H9 (cell line): Measurements from ENCODE around the gene SHPK. TPM values are rescaled to one million over a fixed set of nuclear protein-coding genes. Genes with fewer than 3 reads are reported as not detected.

Experiments used
- DNase-seq: peaks from one replicate; pipeline ENCODE4 v3.0.0-alpha.2; 2017
- H2AFZ ChIP-seq: one replicate; pipeline ENCODE4 v1.6.1; 2013; ENCODE audit warnings: mild to moderate bottlenecking, low read length, control low read depth, moderate library complexity
- H2AK5ac ChIP-seq: 2 replicates; pipeline ENCODE4 v1.6.1; 2013; ENCODE audit warnings: low read length, control low read depth, mixed read lengths; ENCODE audit not compliant: insufficient read length
- H2BK120ac ChIP-seq: one replicate; pipeline ENCODE4 v1.6.1; 2013; ENCODE audit warnings: low read depth, mild to moderate bottlenecking, low read length, control low read depth, inconsistent platforms; ENCODE audit not compliant: poor library complexity, severe bottlenecking
- H2BK12ac ChIP-seq: 2 replicates; pipeline ENCODE4 v1.6.1; 2013; ENCODE audit warnings: low read length, control low read depth, mixed read lengths, low read depth; ENCODE audit not compliant: insufficient read length
- H2BK15ac ChIP-seq: 2 replicates; pipeline ENCODE4 v1.6.1; 2013; ENCODE audit warnings: low read depth, low read length, control low read depth
- H2BK20ac ChIP-seq: one replicate; pipeline ENCODE4 v1.6.1; 2013; ENCODE audit warnings: low read depth, mild to moderate bottlenecking, low read length, control low read depth, inconsistent platforms; ENCODE audit not compliant: poor library complexity, severe bottlenecking
- H2BK5ac ChIP-seq: 2 replicates; pipeline ENCODE4 v1.6.1; 2013; ENCODE audit warnings: low read length, control low read depth, mixed read lengths; ENCODE audit not compliant: insufficient read length
- H3K14ac ChIP-seq: 2 replicates; pipeline ENCODE4 v1.6.1; 2013; ENCODE audit warnings: low read length, control low read depth; ENCODE audit not compliant: insufficient read depth
- H3K18ac ChIP-seq: 2 replicates; pipeline ENCODE4 v1.6.1; 2013; ENCODE audit warnings: low read depth, mild to moderate bottlenecking, mixed read lengths, low read length, control low read depth; ENCODE audit not compliant: insufficient read length
- H3K23ac ChIP-seq: 2 replicates; pipeline ENCODE4 v1.6.1; 2013; ENCODE audit warnings: low read length, control low read depth, mixed read lengths, low read depth; ENCODE audit not compliant: insufficient read length
- H3K23me2 ChIP-seq: 2 replicates; pipeline ENCODE4 v1.6.1; 2013; ENCODE audit warnings: low read depth, mild to moderate bottlenecking, mixed read lengths, low read length, control low read depth; ENCODE audit not compliant: insufficient read length, poor library complexity, severe bottlenecking
- H3K27ac ChIP-seq: 2 replicates; pipeline ENCODE4 v1.5.1; 2013; ENCODE audit warnings: low read length, control low read depth, mixed read lengths, low read depth; ENCODE audit not compliant: insufficient read length
- H3K27me3 ChIP-seq: 2 replicates; pipeline ENCODE4 v1.6.1; 2013; ENCODE audit warnings: low read length, control low read depth, inconsistent platforms; ENCODE audit not compliant: insufficient read depth
- H3K4ac ChIP-seq: 2 replicates; pipeline ENCODE4 v1.6.1; 2013; ENCODE audit warnings: low read depth, mild to moderate bottlenecking, control low read depth, inconsistent platforms, low read length, moderate library complexity
- H3K4me1 ChIP-seq: 2 replicates; pipeline ENCODE4 v1.6.1; 2013; ENCODE audit warnings: low read length, control low read depth, inconsistent platforms; ENCODE audit not compliant: insufficient read depth
- H3K4me2 ChIP-seq: 2 replicates; pipeline ENCODE4 v1.6.1; 2013; ENCODE audit warnings: low read length, control low read depth, mixed read lengths; ENCODE audit not compliant: insufficient read length, insufficient read depth
- H3K56ac ChIP-seq: 2 replicates; pipeline ENCODE4 v1.6.1; 2013; ENCODE audit warnings: low read depth, mild to moderate bottlenecking, mixed read lengths, low read length, control low read depth; ENCODE audit not compliant: insufficient read length
- H3K79me1 ChIP-seq: 2 replicates; pipeline ENCODE4 v1.6.1; 2013; ENCODE audit warnings: low read depth, mild to moderate bottlenecking, moderate library complexity, low read length, control low read depth, inconsistent platforms; ENCODE audit not compliant: insufficient read depth, poor library complexity, severe bottlenecking
- H3K79me2 ChIP-seq: 2 replicates; pipeline ENCODE4 v1.6.1; 2013; ENCODE audit warnings: low read length, control low read depth, inconsistent platforms; ENCODE audit not compliant: insufficient read depth
- H3K9ac ChIP-seq: 2 replicates; pipeline ENCODE4 v1.6.1; 2013; ENCODE audit warnings: low read length, control low read depth, mixed read lengths; ENCODE audit not compliant: insufficient read length; ENCODE audit errors: extremely low read depth
- H3K9me3 ChIP-seq: one replicate; pipeline ENCODE4 v1.6.1; 2013; ENCODE audit warnings: low read depth, low read length, inconsistent platforms; ENCODE audit not compliant: control insufficient read depth
- H3T11ph ChIP-seq: one replicate; pipeline ENCODE4 v1.6.1; 2013; ENCODE audit warnings: mild to moderate bottlenecking, low read length, control low read depth, inconsistent platforms
- H4K20me1 ChIP-seq: one replicate; pipeline ENCODE4 v1.6.1; 2013; ENCODE audit not compliant: control insufficient read depth, insufficient read length, insufficient read depth
- H4K5ac ChIP-seq: 2 replicates; pipeline ENCODE4 v1.6.1; 2013; ENCODE audit warnings: low read depth, mild to moderate bottlenecking, mixed read lengths, low read length, control low read depth; ENCODE audit not compliant: insufficient read length
- H4K8ac ChIP-seq: replicated peaks from 2 replicates; pipeline ENCODE4 v1.6.1; 2013; ENCODE audit warnings: low read length, control low read depth, mixed read lengths, low read depth; ENCODE audit not compliant: insufficient read length
- H4K91ac ChIP-seq: 2 replicates; pipeline ENCODE4 v1.6.1; 2013; ENCODE audit warnings: low read depth, mild to moderate bottlenecking, moderate library complexity, mixed read lengths, low read length, control low read depth; ENCODE audit not compliant: insufficient read length
- H3K27ac Mint-ChIP-seq, 3 experiments: 2 replicates in 2 of 3; 3 replicates in 1 of 3; pipeline ENCODE4 v1.8.0; 2020 to 2021; ENCODE audit warnings: mixed read lengths in 3 of 3, mild to moderate bottlenecking in 1 of 3, moderate library complexity in 1 of 3
- H3K27me3 Mint-ChIP-seq: 2 replicates; pipeline ENCODE4 v1.8.0; 2021; ENCODE audit warnings: low read depth, mild to moderate bottlenecking, moderate library complexity, mixed read lengths
- H3K36me3 Mint-ChIP-seq, 3 experiments: 2 replicates in 2 of 3; 3 replicates in 1 of 3; pipeline ENCODE4 v1.8.0; 2020 to 2021; ENCODE audit warnings: low read depth in 3 of 3, mixed read lengths in 3 of 3; ENCODE audit not compliant: insufficient read depth in 1 of 3
- H3K4me1 Mint-ChIP-seq, 2 experiments: 2 replicates each; pipeline ENCODE4 v1.8.0; 2020; ENCODE audit warnings: mixed read lengths in 2 of 2
- H3K4me3 Mint-ChIP-seq, 2 experiments: 2 replicates in 1 of 2; 3 replicates in 1 of 2; pipeline ENCODE4 v1.8.0; 2020 to 2021; ENCODE audit warnings: mild to moderate bottlenecking in 2 of 2, mixed read lengths in 2 of 2, moderate library complexity in 1 of 2
- H3K9me3 Mint-ChIP-seq, 2 experiments: 2 replicates in 1 of 2; 3 replicates in 1 of 2; pipeline ENCODE4 v1.8.0; 2020; ENCODE audit warnings: mild to moderate bottlenecking in 2 of 2, mixed read lengths in 2 of 2, moderate library complexity in 1 of 2
- WGBS: extraction: QIAGEN DNeasy Blood & Tissue Kit; methylation state at CpG from one replicate; pipeline ENCODE4 v1.1.7; 2013; ENCODE audit warnings: missing lambda C conversion rate, low lambda C conversion rate, mixed read lengths; ENCODE audit not compliant: insufficient read length; ENCODE audit errors: extremely low coverage; 5-methylcytosine and 5-hydroxymethylcytosine counted together
- total RNA-seq: library from RNA; stranded (reverse); gene quantifications from 2 replicates; pipeline ENCODE4 v1.2.1, GENCODE V29; 2021
- TF ChIP-seq, protein P1 (sequence below): fragments of 200-600 bp; sonication (generic); conservative IDR thresholded peaks from 3 replicates; pipeline ENCODE4 v1.8.0; 2021; ENCODE audit warnings: antibody characterized with exemption, mild to moderate bottlenecking

The SHPK gene
- total RNA-seq, 1 experiment from 2014 or later = 27.0 TPM

DNA sequence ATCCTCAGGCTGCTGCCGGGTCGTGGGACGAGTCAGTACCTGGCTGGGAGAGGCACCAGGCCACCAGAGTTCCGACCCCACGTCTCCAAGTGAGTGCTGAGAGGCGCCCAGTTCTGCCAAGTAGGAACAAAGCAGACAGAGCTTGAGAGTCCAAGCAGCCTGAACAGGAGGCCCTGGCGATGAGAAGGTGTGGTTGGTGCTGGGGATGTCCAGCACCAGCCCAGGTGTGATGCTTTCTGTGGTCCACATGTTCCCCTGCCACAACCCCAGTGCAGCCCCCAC lies 21.5 kb upstream of the SHPK start:
- no peak overlapping the region for H3T11ph ChIP-seq
- no peak overlapping the region for H4K5ac ChIP-seq
- no peak overlapping the region; the same call in 1 of the 2 replicates for H3K14ac ChIP-seq
- H2AK5ac ChIP-seq = no peak overlapping the region
- H2BK15ac ChIP-seq = no peak overlapping the region
- Mint-ChIP-seq H3K4me3 (no peak overlapping the region), H3K27ac (peak overlapping the region in 1 of 3 experiments; percentile 23; a peak in 1 of 7 replicates), H3K4me1 (peaks cover 8 to 12% of the 10 kb centered on the region in 2 experiments), H3K36me3 (peaks cover 0 to 19% (median 0%) of the 10 kb centered on the region in 3 experiments; a peak in 4 of 7 replicates), H3K27me3 (no peaks in the 10 kb centered on the region), H3K9me3 (no peaks in the 10 kb centered on the region)
- no peak overlapping the region for H3K4ac ChIP-seq
- no peaks in the 10 kb centered on the region for H3K79me1 ChIP-seq
- H3K27me3 ChIP-seq = no peaks in the 10 kb centered on the region
- no CpG with 5 or more reads among the region's 7 CpGs for WGBS
- H3K23me2 ChIP-seq = no peaks in the 10 kb centered on the region
- H2BK120ac ChIP-seq = no peak overlapping the region
- no peak overlapping the region for H3K27ac ChIP-seq
- H4K91ac ChIP-seq = no peak overlapping the region
- H3K18ac ChIP-seq = no peak overlapping the region
- H3K79me2 ChIP-seq = no peaks in the 10 kb centered on the region
- no peak overlapping the region for H2BK20ac ChIP-seq
- no peak overlapping the region for H2BK12ac ChIP-seq
- H2AFZ ChIP-seq = no peak overlapping the region
- no peaks in the 10 kb centered on the region for H3K4me1 ChIP-seq
- DNase-seq = peak; percentile 28
- H3K23ac ChIP-seq = no peak overlapping the region
- H4K8ac ChIP-seq = no peak overlapping the region
- H3K9me3 ChIP-seq = no peaks in the 10 kb centered on the region
- no peak overlapping the region for H2BK5ac ChIP-seq
- H3K4me2 ChIP-seq = no peak overlapping the region
- H3K56ac ChIP-seq = no peak overlapping the region
- no peaks in the 10 kb centered on the region for H4K20me1 ChIP-seq
- TF ChIP-seq, protein P1, sequence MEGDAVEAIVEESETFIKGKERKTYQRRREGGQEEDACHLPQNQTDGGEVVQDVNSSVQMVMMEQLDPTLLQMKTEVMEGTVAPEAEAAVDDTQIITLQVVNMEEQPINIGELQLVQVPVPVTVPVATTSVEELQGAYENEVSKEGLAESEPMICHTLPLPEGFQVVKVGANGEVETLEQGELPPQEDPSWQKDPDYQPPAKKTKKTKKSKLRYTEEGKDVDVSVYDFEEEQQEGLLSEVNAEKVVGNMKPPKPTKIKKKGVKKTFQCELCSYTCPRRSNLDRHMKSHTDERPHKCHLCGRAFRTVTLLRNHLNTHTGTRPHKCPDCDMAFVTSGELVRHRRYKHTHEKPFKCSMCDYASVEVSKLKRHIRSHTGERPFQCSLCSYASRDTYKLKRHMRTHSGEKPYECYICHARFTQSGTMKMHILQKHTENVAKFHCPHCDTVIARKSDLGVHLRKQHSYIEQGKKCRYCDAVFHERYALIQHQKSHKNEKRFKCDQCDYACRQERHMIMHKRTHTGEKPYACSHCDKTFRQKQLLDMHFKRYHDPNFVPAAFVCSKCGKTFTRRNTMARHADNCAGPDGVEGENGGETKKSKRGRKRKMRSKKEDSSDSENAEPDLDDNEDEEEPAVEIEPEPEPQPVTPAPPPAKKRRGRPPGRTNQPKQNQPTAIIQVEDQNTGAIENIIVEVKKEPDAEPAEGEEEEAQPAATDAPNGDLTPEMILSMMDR = no peak
- H3K9ac ChIP-seq = no peak overlapping the region
